HG03521 (cell line): ENCODE data around the gene TEX10.
"Not testable (repeated sequence)": the region's sequence is repeated elsewhere in the genome, so short reads cannot be mapped to it uniquely, and the experiment has no call there.

Experiments used
- ATAC-seq: cut with Tn5 transposase; IDR thresholded peaks from one replicate; pipeline ENCODE4 v1.9.1; 2021; ENCODE audit warnings: mild to moderate bottlenecking, moderate library complexity; ENCODE audit not compliant: unreplicated experiment

Gene TEX10

DNA sequence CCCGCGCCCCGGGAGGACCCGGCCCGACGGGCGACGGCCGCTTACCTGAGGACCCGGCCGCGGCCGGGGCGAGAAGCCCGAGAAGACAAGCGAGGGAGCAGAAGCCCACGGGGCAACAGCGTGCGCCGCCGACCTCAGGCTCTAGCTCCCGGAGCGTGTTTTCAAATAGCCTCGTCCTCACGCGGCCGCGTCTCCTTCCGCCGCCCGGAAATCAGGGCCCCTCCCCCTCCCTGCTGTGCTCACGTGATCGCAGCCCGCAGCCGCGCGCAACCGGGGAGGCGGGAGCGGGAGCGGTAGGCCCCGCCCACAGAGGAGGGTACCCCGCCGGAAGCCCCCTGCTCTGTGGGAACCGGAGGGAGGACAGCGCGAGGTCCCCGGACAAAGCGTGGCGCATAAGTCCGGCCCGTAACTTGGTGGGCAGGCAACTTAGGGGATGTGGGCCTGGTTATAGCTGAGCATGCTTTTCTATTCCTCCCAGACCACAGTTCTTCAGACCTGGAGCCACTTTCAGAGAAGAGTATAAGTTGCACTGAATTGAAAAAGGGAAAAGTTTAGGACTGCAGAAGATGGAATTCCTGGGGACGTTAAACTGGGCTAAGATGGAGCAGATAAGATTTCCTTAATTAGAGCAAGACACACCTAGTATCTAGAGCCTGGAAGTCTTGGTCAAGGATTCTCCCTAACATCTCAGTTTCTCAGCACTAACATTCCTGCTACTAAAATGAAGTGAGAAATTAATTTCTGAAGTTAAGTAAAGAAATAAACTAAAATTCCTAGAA is at the start of gene TEX10:
Gene TEX10 (minus strand): TSS at position 216 of the 779 bp plus-strand sequence. CDS start 3,579 bp downstream, outside the sequence.
- peak; percentile 76 for ATAC-seq

- ATAC-seq: no peak
Measured at GRCh38 chr9:100401042-100401441, 48.3 kb upstream of the TEX10 start.

GRCh38 chr9:100397529-100398266 is 45.0 kb upstream of the TEX10 start:
- ATAC-seq: no peak

DNA sequence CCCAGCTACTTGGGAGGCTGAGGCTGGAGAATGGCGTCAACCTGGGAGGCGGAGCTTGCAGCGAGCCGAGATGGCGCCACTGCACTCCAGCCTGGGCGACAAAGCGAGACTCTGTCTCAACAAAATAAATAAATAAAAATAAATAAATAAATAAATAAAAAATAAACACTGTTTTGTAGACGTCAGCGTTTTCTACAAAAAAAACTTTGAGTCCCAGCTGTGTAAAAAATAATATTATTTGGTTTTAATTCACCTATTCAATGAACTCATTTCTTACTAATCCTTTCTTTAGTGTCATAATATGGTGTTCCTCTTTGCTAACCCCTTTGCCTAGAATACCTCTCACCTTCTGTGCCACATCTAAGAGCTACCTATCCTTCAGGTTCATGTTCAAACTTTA is 44.0 kb upstream of the TEX10 start:
- ATAC-seq: no peak

- ATAC-seq: no peak
Measured at GRCh38 chr9:100394816-100395215, 42.1 kb upstream of the TEX10 start.

DNA sequence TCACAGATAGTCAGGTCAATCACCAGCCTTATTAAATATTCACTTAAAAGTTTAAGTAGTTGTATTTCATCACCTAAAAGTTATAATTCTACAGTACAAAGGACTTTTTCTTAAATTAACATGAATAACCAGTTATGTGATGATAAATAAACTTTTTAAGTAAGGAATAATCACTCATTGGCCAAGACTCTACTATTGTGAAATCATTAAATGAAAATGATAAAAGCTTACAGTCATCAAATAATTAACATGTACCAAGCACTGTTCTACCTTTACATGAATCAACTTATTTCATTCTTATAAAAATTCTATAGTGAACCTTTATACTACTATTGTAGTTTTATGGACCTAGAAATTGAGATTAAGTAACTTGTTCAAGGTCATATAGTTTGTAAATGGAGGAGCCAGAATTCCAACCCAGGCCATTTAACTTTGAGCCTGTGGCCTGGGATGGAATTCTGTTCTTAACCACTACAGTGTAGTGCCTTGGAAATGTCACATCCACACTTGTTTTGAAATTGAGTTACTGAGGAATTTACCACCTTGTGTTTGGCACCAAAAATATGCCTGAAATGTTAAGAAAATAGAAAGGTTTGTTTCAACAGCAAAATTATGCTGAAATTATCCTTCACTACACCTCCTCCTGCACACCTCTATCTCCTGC is 41.4 kb upstream of the TEX10 start:
- ATAC-seq: no peak

DNA sequence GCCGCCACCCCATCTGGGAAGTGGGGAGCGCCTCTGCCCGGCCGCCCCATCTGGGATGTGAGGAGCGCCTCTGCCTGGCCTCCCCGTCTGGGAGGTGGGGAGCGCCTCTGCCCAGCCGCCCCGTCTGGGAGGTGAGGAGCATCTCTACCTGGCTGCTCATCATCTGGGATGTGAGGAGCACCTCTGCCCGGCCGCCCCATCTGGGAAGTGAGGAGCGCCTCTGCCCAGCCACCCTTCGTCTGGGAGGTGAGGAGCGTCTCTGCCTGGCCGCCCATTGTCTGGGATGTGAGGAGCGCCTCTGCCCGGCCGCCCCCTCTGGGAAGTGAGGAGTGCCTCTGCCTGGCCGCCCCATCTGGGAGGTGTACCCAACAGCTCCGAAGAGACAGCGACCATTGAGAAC is 40.2 kb upstream of the TEX10 start:
- not testable (repeated sequence) for ATAC-seq

DNA sequence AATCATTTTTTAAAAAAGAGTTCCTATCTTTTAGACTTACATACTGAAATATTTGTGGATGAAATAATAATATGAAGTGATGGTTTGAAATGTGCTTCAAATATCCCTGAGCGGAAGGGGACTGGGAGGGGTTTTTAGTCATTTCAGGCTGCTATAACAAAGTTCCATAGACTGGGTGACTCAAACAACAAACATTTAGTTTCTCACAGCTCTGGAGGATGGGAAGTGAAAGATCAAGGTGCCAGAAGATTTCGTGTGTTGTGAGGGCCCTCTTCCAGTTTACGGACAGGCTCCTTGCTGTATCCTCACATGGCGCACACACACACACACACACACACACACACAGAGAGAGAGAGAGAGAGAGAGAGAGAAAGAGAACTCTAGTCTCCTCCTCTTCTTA is 27.1 kb upstream of the TEX10 start:
- no peak for ATAC-seq

DNA sequence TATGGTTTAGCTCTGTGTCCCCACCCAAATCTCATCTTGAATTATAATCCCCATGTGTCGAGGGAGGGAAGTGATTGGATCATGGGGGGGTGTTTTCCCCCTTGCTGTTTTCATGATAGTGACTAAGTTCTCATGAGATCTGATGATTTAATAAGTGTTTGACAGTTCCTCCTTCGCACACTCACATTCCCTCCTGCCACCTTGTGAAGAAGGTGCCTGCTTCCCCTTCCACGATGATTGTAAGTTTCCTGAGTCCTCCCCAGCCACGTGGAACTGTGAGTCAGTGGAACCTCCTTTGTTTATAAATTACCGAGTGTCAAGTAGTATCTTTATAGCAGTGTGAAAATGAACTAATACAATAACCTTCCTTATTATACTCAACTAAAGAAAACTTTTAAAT is 24.3 kb upstream of the TEX10 start:
- no peak for ATAC-seq

- ATAC-seq: no peak
Measured at GRCh38 chr9:100375658-100376057, 22.9 kb upstream of the TEX10 start.

- no peak for ATAC-seq
Measured at GRCh38 chr9:100372648-100373047, 19.9 kb upstream of the TEX10 start.

DNA sequence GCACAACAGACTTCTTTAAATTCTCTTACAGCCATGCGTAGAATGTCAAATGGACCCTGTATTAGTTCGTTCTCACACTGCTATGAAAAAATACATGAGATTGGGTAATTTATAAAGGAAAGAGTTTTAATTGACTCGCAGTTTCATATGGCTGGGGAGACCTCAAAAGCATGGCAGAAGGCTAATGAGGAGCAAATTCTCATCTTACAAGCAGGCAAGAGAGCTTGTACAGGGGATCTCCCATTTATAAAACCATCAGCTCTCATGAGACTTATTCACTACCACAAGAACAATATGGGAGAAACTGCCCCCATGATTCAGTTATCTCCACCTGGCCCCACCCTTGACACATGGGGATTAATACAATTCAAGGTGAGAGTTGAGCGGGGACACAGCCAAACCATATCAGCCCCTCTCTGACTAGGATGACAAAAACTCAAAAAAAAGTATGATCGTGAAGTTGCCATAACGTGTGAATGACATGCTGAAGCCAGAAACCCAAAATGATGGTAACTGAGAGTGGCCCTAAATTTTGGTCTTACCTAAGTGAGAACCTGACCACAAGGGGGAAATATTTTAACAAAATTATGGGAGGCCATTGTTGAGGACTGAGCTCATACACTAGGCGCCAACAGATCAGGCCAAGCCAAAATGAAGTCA is 17.5 kb upstream of the TEX10 start:
- no peak for ATAC-seq

- no peak for ATAC-seq
Measured at GRCh38 chr9:100368672-100369071, 15.9 kb upstream of the TEX10 start.

GRCh38 chr9:100366121-100366520 is 13.4 kb upstream of the TEX10 start:
- ATAC-seq: no peak

DNA sequence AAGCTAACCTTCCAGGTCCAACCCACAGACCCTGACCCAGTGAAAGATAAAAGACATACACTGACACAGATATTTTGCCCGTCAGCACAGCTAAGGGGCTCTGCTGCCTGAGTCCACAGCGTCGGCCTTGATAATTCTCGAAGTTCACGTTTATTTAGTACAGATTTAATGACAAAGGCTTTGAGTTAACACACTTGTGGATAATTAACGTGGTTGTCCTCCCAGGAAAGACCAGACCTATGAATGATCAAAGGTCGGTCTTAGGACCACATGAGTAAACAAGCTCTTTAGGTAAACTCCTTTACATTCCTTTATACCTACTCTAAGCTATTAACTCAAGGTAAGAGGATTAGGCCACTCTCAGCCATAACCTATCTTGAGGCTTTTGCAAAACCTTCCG is 11.3 kb upstream of the TEX10 start:
- no peak for ATAC-seq

DNA sequence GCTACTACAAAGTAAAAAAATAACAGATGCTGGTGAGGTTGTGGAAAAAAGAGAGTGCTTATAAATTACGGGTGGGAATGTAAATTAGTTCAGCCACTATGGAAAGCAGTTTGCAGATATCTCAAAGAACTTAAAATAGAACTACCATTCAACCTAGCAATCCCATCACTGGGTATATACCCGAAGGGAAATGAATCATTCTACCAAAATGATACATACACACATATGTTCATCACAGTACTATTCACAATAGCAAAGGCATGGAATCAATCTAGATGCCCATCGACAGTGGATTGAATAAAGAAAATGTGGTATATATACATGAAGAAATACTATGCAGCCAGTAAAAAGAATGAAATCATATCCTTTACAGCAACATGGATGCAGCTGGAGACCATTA is 6.3 kb upstream of the TEX10 start:
- ATAC-seq: no peak

GRCh38 chr9:100357501-100357900 is 4.8 kb upstream of the TEX10 start:
- ATAC-seq: no peak

- no peak for ATAC-seq
Measured at GRCh38 chr9:100355561-100355960, 2.8 kb upstream of the TEX10 start.

DNA sequence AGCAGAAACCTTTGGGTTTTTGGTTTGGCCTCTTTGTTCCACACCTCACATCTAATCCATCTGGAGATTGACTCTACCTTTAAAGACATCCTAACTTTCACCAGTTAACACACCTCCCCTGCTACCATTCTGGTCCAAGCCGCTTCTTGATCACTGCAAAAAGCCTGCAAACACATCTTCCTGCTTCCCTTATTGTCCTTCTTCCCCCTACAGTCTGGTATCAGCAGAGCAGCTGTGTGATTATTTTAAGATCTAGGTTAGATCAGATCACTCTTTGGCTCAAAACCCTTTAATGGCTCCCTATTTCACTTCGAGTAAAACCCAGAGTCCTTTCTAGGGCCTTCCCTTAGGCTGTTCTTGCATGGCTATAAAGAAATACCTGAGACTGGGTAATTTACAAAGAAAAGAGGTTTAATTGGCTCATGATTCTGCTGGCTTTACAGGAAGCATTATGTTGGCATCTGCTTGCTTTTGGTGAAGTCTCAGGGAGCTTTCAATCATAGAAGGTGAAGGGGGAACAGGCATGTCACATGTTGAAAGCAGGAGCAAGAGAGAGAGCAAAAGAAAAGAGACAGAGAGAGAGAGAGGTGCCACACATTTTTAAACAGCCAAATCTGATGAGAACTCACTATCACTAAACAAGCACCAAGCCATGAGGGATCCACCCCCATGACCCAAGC is 1.5 kb upstream of the TEX10 start:
- ATAC-seq: no peak

- ATAC-seq: peak; percentile 36
Measured at GRCh38 chr9:100352201-100352726, 478 bp downstream of the TEX10 start.
